ENCODE measurements around the gene UQCC3. TPM values are rescaled to one million over a fixed set of nuclear protein-coding genes. Genes with fewer than 3 reads are reported as not detected.

UQCC3 gene
- total and polyA plus RNA-seq, 2 of the 13 experiments (the other 11 are each of a cell fraction or from before 2014, with no cell fraction given), result 7.7 to 16.0 TPM

GRCh38 chr11:62678770-62679696, 7.6 kb downstream of the UQCC3 start, which contains the start of gene UBXN1 (continued):
- peak; percentile 70; the same call in 1 of the 2 replicates for TF ChIP-seq ARID5B (CRISPR knock-in tag; IDR thresholded peaks at IDR 0.05)
- no peak for TF ChIP-seq ZNF337 (CRISPR knock-in tag; IDR thresholded peaks at IDR 0.05; ENCODE audit: borderline replicate concordance, low read depth)
- peak; percentile 12; the same call in 1 of the 2 replicates for TF ChIP-seq ZNF143 (CRISPR knock-in tag; IDR thresholded peaks at IDR 0.05)
- no peak for TF ChIP-seq SP1 (IDR thresholded peaks at IDR 0.05)
- TF ChIP-seq SP1 (CRISPR knock-in tag; IDR thresholded peaks at IDR 0.05), result no peak; the same call in 1 of the 2 replicates
- no peak for TF ChIP-seq SNRNP70 (IDR thresholded peaks at IDR 0.05; ENCODE audit: low read depth, low read length)
- no peak for TF ChIP-seq ARNT (IDR thresholded peaks at IDR 0.05)
- TF ChIP-seq KAT8 (CRISPR knock-in tag; IDR thresholded peaks at IDR 0.05), result peak; percentile 98
- peak; percentile 61 for TF ChIP-seq ZNF564 (CRISPR knock-in tag; IDR thresholded peaks at IDR 0.05)
- TF ChIP-seq SKIL (CRISPR knock-in tag; IDR thresholded peaks at IDR 0.05; ENCODE audit: borderline replicate concordance), result no peak
- TF ChIP-seq AKNA (CRISPR knock-in tag; IDR thresholded peaks at IDR 0.05; ENCODE audit: borderline replicate concordance), result no peak
- TF ChIP-seq RARA (CRISPR knock-in tag; IDR thresholded peaks at IDR 0.05), result no peak
- TF ChIP-seq ZBTB49 (CRISPR knock-in tag; IDR thresholded peaks at IDR 0.05; ENCODE audit: borderline replicate concordance), result no peak
- 0 out of 2 replicates have a peak, but pooled peaks have one; percentile 21 for TF ChIP-seq ZNF749 (CRISPR knock-in tag; IDR thresholded peaks at IDR 0.05; ENCODE audit: borderline replicate concordance)
- peak; percentile 57 for TF ChIP-seq ZBTB7B (CRISPR knock-in tag; IDR thresholded peaks at IDR 0.05)
